Osteoblast (primary cell): ENCODE results near the gene ARMC5. TPM values are rescaled to one million over a fixed set of nuclear protein-coding genes. Genes with fewer than 3 reads are reported as not detected.

Experiments used
- DNase-seq: peaks from one replicate; pipeline ENCODE4 v3.0.0; 2011; ENCODE audit warnings: low spot score, mixed read lengths; ENCODE audit not compliant: insufficient read length; ENCODE audit errors: missing footprints
- H2AFZ ChIP-seq: 2 replicates; pipeline ENCODE4 v1.6.0; 2011; ENCODE audit warnings: mild to moderate bottlenecking, low read length
- H3K27ac ChIP-seq: 2 replicates; pipeline ENCODE4 v1.5.1; 2011; ENCODE audit warnings: mild to moderate bottlenecking, low read depth, low read length, moderate library complexity
- H3K27me3 ChIP-seq: 2 replicates; pipeline ENCODE4 v1.6.0; 2012; ENCODE audit warnings: mild to moderate bottlenecking, control low read depth, inconsistent platforms, low read length, moderate library complexity; ENCODE audit not compliant: insufficient read depth
- H3K36me3 ChIP-seq: 2 replicates; pipeline ENCODE4 v1.5.1; 2011; ENCODE audit warnings: mild to moderate bottlenecking, low read length, control low read depth, moderate library complexity; ENCODE audit not compliant: insufficient read depth
- H3K4me1 ChIP-seq: 2 replicates; pipeline ENCODE4 v1.5.1; 2011; ENCODE audit warnings: mild to moderate bottlenecking, low read length, control low read depth, moderate library complexity; ENCODE audit not compliant: insufficient read depth
- H3K4me2 ChIP-seq: 2 replicates; pipeline ENCODE4 v1.6.0; 2011; ENCODE audit warnings: mild to moderate bottlenecking, low read length; ENCODE audit not compliant: insufficient read depth
- H3K4me3 ChIP-seq: fragments of 200-600 bp; sonication (generic); 3 replicates; pipeline ENCODE4 v1.5.1; 2012; ENCODE audit warnings: mild to moderate bottlenecking, low read length, inconsistent platforms; ENCODE audit not compliant: insufficient read depth
- H3K79me2 ChIP-seq: 2 replicates; pipeline ENCODE4 v1.6.0; 2012; ENCODE audit warnings: mild to moderate bottlenecking, low read length, control low read depth, inconsistent platforms; ENCODE audit not compliant: insufficient read depth
- H3K9me3 ChIP-seq: 2 replicates; pipeline ENCODE4 v1.5.1; 2011; ENCODE audit warnings: low read depth, low read length, control low read depth
- H4K20me1 ChIP-seq: 2 replicates; pipeline ENCODE4 v1.6.0; 2012; ENCODE audit warnings: mild to moderate bottlenecking, low read length, control low read depth; ENCODE audit not compliant: insufficient read depth
- CTCF ChIP-seq: IDR thresholded peaks from 2 replicates; pipeline ENCODE4 v1.5.1; 2011; ENCODE audit warnings: mild to moderate bottlenecking, low read depth, low read length, moderate library complexity; ENCODE audit errors: extremely low read depth
- total RNA-seq: library from RNA; depleted of rRNA; stranded (reverse); fragments of >200 nt; gene quantifications from 2 replicates; pipeline ENCODE4 v1.2.3, GENCODE V29; 2012

ARMC5 gene, protein sequence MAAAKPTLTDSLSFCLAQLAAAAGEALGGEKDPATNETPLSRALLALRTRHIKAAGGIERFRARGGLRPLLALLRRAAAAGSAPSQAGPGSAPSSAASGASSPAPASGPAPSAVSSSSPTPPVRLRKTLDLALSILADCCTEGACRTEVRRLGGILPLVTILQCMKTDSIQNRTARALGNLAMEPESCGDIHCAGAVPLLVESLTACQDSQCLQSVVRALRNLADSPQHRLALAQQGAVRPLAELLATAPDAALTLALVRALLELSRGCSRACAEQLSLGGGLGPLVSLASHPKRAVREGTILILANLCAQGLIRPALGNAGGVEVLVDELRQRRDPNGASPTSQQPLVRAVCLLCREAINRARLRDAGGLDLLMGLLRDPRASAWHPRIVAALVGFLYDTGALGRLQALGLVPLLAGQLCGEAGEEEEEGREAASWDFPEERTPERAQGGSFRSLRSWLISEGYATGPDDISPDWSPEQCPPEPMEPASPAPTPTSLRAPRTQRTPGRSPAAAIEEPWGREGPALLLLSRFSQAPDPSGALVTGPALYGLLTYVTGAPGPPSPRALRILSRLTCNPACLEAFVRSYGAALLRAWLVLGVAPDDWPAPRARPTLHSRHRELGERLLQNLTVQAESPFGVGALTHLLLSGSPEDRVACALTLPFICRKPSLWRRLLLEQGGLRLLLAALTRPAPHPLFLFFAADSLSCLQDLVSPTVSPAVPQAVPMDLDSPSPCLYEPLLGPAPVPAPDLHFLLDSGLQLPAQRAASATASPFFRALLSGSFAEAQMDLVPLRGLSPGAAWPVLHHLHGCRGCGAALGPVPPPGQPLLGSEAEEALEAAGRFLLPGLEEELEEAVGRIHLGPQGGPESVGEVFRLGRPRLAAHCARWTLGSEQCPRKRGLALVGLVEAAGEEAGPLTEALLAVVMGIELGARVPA
- 10.6 and 12.7 TPM in 2 replicates for total RNA-seq

DNA sequence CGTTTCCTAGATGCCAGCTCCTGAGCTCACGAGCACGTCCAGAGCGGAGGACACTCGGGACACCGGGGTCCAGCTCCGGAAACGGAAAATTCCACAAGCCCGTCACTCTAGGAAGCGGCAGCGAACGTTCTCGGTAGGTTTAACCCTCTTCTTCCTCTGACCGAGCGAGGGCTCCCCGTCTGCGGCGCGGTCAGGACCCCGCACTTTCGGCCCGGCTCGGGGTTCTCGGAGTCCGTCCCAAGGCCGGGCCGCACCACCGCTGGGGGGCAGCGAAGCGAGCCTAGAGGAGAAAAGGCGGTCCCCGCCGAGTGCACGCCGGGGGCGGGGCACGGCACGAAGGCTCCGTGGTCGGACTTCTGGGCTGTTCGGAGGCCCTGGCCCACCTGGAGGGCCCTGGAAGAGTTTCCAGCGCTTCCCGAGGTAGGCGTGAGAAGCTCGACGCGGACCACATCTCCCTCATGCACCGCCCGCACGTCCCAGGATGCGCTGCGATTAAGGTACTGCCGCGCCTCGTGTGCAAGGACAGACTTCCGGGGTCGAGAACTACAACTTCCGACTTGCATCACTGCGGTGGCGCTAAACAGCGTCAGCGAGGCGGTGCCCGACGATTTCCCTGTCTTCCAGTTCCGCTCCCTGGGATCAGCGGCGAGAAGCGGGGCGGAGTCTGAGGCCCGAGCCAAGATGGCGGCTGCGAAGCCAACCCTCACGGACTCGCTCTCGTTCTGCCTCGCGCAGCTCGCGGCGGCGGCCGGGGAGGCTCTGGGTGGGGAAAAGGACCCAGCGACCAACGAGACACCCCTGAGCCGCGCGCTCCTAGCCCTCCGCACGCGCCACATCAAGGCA, at the start of gene ARMC5:
ARMC5 (plus strand) TSS at position 658 of the 843 bp plus-strand sequence; CDS start at position 682, 24 bp downstream.
- H2AFZ ChIP-seq = peak within 1 kb of the TSS; percentile 93
- H3K4me2 ChIP-seq = peak within 1 kb of the TSS; percentile 93
- peaks cover 45% of the 10 kb centered on the region for H3K79me2 ChIP-seq
- peak; percentile 52 for TF ChIP-seq CTCF
- peaks cover 15% of the 10 kb centered on the region for H3K36me3 ChIP-seq
- H3K9me3 ChIP-seq = no peaks in the 10 kb centered on the region
- peak; percentile 97 for DNase-seq
- peak within 1 kb of the TSS; percentile 76 for H3K4me3 ChIP-seq
- H3K27ac ChIP-seq = peak within 1 kb of the TSS; percentile 99
- H3K4me1 ChIP-seq = peaks cover 40% of the 10 kb centered on the region
- no peaks in the 10 kb centered on the region for H3K27me3 ChIP-seq
- H4K20me1 ChIP-seq = peaks cover 30% of the 10 kb centered on the region

- Histone ChIP-seq H3K4me2 (no peak overlapping the region), H3K9me3 (no peaks in the 10 kb centered on the region), H4K20me1 (no peaks in the 10 kb centered on the region), H3K4me3 (no peak overlapping the region), H3K36me3 (no peaks in the 10 kb centered on the region), H2AFZ (no peak overlapping the region), H3K4me1 (no peaks in the 10 kb centered on the region), H3K27ac (no peak overlapping the region), H3K79me2 (no peaks in the 10 kb centered on the region), H3K27me3 (peaks cover 9% of the 10 kb centered on the region)
- TF ChIP-seq CTCF = no peak
- no peak for DNase-seq
Observed at GRCh38 chr16:31410082-31410481, 49.2 kb upstream of the ARMC5 start.

GRCh38 chr16:31411024-31411844, 48.1 kb upstream of the ARMC5 start:
- Histone ChIP-seq H3K4me1 (no peaks in the 10 kb centered on the region), H3K27ac (no peak overlapping the region), H4K20me1 (no peaks in the 10 kb centered on the region), H2AFZ (no peak overlapping the region), H3K9me3 (no peaks in the 10 kb centered on the region), H3K79me2 (no peaks in the 10 kb centered on the region), H3K36me3 (no peaks in the 10 kb centered on the region), H3K27me3 (peaks cover 9% of the 10 kb centered on the region), H3K4me3 (no peak overlapping the region), H3K4me2 (no peak overlapping the region)
- no peak for TF ChIP-seq CTCF
- no peak for DNase-seq
